Activated CD8-positive, alpha-beta memory T cell treated with anti-CD3 and anti-CD28 coated beads, Interleukin-2, amount 50 U/mL, for 1 hour (primary cell): ENCODE data around the gene ANKRD12.
"Not testable (repeated sequence)": the region's sequence is repeated elsewhere in the genome, so short reads cannot be mapped to it uniquely, and the experiment has no call there.

Experiments used
- DNase-seq: peaks from one replicate; pipeline ENCODE4 v3.0.0-alpha.2; 2020; ENCODE audit errors: extremely low read depth

Gene ANKRD12

DNA sequence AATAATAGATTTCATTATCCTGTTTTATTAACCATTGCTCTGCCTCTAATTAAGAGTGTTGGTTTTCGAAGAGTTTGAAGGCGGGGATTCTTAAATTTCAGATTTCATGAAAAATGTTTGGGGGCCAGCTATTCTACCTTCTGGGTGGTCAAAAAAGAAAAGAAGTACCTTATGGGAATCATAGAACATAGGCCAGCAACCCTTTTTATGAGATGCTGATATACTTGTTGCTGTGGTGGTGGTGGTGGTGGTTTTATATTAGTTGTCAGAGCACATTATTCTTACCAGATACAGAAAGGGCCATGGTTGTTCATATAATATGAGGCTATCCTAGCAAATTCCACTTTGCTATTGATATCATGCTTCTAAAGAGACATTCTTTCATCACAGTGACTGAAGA is 4.4 kb downstream of the ANKRD12 start:
- DNase-seq = no peak

DNA sequence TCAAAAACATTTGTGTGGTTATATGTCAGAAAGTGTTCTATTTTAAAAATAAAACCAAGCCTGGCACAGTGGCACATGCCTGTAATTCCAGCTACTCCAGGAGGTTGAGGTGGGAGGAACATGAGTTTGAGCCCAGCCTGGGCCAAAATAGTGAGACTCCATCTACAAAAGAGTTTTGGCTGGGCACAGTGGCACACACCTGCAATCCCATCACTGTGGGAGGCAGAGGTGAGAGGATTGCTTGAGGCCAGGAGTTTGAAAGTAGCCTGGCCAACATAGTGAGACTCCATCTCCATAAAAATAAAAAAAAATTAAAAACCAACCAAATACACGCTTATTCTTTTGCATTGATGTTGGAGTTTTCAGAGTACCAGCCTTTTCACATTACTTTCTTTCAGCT is 9.6 kb downstream of the ANKRD12 start:
- no peak for DNase-seq

DNA sequence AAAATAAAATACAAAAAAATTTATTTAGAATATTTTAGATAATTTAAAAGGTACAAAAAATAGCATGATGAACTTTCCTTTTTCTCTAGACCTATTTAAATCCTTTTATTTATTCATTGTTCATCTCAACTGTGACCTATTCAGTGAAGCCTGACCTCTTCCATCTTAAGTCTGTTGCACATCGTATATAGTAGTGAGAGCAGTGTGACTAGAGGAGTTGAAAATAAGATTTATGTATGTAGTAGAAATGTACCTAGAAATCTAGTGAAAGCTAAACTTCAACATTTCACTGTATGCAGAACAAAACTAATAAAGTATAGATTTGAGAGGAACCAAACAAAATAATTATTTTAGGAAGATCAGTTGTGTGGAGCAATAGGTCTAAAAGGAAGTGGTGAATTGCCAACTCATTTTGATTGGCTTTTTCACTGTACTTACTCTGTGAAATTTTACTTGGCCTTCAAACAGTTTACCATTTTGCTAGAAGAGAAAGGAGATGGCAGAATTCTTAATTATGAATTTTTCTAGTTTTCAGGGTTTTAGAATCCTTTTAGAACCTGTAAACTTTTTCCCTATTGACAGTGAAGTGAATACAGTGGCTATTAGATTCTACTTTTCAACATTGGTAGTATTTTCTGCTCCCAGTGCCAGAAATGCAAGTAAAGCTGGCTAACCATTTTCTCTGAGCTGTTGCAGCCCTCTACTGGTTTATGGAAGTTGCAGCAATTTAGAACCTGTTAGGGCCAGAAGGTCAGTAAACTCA is 11.0 kb downstream of the ANKRD12 start:
- DNase-seq = peak; percentile 17

DNA sequence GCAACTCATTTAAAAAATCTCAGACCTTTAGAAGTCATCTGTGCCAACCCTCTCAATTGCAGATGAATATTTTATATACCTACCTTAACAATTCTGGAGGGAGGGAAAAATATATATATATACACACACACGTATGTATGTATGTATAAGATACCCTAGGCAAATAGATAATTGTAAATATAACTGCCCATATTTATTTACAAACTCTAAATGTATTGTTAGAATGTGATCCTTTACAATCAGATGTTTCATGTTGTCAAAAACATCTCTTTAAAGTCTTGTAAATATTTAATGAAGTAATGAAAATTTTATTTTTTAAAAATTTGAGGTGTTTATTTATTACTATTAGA is 11.6 kb downstream of the ANKRD12 start:
- DNase-seq = no peak

DNA sequence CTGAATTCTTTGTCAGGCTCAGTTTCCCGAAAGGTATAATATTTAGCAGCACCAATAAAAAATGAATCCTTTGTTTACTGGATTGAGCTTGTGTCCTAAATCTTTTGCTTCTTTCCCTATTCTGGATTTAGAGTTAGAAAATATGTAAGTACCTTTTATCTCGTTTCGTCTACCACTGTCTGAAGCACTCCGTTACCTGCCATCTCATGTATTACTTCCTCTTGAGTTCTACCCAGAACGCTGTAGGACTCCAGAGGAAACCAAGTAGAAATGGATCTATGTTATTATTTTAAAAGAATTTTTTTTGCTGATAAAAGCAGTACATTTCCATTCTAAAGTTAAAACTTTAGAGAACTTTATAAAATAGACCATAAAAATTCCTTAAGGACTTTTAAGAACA is 13.5 kb downstream of the ANKRD12 start:
- no peak for DNase-seq

DNA sequence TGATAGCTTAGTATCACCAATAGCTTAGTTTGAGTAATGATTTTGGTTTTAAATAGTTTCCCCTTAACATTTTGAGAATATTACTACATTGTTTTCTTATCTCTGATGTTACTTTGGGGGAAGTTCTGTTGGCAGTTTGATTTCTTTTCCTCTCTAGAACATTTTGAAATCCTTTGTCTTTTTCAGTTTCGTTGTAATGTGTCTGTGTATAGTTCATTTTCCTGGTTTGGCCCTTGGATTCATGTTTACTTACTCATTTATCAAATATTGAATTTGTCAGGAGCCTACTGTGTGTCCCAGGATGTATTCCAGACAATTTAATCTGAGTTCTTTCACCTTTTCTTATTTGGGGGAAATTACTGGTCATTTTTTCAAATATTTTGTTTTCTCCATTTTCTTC is 16.7 kb downstream of the ANKRD12 start:
- DNase-seq = no peak

DNA sequence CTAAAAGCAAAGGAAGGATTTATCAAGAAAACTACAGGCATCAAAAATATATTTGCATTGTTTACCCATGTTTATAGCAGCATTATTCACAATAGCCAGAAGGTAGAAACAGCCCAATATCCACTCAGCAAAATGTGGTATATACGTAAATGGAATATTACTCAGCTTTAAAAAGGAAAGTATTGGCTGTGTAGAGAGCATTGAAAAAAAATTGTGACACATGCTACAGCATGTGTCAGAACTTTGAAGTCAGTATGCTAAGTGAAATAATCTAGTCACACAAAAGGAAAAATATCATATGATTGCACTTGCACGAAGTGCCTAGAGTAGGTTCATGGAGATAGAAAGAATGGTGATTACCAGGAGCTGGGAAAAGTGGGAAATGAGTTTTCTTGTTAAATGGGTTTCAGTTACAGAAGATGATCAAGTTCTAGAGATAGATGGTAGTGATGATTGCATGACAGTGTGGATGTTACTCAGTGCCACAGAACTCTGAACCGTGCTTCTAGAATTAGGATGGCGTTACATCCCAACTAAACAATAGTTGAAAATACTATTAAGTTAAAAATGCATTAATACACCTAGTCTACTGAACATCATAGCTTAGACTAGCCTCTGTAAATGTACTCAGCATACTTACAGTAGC is 20.1 kb downstream of the ANKRD12 start:
- DNase-seq = no peak

DNA sequence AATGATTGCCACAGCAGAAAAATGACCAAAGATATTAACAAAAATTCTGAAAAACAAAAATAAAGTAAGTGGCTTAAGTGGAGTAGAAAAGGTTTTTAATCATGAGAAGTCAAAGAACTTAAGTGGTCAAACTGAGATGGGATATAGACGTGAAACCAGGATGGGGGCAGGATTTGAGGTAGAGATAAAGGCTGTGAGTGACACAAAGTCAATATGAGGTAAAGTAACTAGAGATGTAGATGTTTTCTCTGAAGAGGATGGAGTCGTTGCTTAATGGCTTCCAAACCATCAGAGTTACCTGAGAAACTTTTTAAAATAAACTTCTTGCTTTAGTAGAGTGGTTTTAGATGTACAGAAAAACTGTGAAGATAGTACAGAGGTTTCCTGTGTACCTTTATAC is 21.2 kb downstream of the ANKRD12 start:
- DNase-seq = no peak

DNA sequence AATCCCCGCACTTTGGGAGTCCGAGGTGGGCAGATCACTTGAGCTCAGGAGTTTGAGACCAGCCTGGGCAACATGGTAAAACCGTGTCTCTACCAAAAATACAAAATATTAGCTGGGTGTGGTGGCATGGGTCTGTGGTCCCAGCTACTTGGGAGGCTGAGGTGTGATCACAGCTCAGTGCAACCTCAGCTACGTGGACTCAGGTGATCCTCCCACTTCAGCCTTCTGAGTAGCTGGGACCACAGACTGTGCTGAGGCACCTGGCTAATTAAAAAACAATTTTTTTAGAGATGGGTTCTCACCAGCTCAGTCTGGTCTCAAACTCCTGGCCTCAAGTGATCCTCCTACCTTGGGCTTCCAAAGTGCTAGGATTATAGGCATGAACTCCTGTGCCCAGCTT is 23.4 kb downstream of the ANKRD12 start:
- DNase-seq = no peak

DNA sequence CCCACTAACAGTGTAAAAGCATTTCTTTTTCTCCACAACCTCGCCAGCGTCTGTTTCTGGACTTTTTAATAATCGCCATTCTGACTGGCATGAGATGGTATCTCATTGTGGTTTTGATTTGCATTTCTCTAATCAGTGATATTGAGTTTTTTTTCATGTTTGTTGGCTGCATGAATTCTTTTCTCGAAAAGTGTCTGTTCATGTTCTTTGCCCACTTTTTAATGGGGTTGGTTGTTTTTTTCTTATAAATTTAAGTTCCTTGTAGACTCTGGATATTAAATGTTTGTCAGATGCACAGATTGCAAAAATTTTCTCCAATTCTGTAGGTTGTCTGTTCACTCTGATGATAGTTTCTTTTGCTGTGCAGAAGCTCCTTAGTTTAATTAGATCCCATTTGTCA is 26.1 kb downstream of the ANKRD12 start:
- DNase-seq = not testable (repeated sequence)

DNA sequence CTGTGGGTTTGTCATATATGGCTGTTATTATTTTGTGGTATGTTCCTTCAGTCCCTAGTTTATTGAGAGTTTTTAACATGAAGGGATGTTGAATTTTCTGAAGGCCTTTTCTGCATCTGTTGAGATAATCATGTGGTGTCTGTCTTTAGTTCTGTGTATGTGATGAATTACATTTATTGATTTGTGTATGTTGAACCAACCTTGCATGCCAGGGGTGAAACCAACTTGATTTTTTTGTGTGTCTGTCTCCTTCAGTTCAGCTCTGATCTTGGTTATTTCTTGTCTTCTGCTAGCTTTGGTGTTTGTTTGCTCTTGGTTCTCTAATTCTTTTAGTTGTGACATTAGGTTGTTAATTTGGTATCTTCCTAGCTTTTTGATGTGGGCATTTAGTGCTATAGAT is 27.6 kb downstream of the ANKRD12 start:
- not testable (repeated sequence) for DNase-seq

DNA sequence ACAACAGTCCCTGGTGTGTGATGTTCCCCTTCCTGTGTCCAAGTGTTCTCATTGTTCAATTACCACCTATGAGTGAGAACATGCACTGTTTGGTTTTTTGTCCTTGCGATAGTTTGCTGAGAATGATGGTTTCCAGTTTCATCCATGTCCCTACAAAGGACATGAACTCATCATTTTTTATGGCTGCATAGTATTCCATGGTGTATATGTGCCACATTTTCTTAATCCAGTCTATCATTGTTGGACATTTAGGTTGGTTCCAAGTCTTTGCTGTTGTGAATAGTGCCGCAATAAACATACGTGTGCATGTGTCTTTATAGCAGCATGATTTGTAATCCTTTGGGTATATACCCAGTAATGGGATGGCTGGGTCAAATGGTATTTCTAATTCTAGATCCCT is 29.3 kb downstream of the ANKRD12 start:
- not testable (repeated sequence) for DNase-seq

DNA sequence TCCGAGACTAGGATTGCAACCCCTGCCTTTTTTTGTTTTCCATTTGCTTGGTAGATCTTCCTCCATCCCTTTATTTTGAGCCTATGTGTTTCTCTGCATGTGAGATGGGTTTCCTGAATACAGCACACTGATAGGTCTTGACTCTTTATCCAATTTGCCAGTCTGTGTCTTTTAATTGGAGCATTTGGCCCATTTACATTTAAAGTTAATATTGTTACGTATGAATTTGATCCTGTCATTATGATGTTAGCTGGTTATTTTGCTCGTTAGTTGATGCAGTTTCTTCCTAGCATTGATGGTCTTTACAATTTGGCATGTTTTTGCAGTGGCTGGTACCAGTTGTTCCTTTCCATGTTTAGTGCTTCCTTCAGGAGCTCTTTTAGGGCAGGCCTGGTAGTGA is 32.9 kb downstream of the ANKRD12 start:
- DNase-seq = not testable (repeated sequence)

DNA sequence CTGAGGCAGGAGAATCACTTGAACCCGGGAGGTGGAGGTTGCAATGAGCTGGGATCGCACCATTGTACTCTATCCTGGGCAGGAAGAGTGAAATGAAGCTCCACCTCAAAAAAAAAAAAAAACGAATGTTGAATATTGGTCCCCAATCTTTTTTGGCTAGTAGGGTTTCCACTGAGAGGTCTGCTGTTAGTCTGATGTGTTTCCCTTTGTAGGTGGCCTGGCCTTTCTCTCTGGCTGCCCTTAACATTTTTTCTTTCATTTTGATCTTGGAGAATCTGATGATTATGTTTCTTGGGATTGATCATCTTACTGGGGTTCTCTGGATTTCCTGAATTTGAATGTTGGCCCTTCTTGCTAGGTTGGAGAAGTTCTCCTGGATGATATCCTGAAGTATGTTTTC is 35.3 kb downstream of the ANKRD12 start:
- DNase-seq = not testable (repeated sequence)

DNA sequence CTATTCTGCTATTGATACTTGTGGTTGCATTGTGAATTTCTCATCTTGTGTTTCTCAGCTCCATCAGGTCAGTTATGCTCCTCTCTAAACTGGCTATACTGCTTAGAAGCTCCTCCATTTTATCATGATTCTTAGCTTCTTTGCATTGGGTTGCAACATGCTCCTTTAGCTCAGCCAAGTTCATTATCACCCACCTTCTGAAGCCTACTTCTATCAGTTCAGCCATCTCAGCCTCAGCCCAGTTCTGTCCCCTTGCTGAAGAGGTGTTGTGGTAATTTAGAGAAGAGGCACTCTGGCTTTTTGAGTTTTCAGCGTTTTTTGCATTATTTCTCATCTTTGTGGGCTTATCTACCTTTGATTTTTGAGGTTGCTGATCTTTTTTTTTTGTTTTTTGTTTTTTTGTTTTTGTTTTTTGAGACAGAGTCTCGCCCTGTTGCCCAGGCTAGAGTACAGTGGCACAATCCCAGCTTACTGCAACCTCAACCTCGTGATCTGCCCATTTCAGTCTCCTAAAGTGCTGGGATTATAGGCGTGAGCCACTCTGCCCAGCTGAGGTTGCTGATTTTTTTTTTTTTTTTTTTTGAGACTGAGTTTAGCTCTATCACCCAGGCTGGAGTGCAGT is 36.0 kb downstream of the ANKRD12 start:
- no peak for DNase-seq

DNA sequence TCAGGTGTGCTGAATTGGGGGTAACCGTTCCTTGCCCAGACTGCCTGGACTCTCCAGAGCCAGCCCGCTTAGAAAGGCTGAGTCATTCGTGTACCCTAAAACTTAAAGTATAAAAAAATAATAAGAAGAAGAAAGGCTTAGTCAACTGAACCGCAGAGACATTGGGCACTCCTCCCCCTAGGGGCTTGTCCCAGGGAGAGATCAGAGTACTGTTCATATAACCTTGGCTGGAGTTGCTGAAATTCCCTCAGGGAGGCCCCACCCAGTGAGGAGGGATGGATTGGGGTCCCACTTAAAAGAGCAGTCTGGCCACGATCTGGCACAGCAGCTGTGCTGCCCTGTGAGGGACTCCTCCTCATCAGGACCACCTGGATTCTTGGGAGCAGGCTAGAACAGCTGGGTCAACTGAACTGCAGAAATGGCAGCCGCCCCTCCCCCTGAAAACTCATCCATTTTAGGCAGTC is 37.2 kb downstream of the ANKRD12 start:
- peak; percentile 1 for DNase-seq

DNA sequence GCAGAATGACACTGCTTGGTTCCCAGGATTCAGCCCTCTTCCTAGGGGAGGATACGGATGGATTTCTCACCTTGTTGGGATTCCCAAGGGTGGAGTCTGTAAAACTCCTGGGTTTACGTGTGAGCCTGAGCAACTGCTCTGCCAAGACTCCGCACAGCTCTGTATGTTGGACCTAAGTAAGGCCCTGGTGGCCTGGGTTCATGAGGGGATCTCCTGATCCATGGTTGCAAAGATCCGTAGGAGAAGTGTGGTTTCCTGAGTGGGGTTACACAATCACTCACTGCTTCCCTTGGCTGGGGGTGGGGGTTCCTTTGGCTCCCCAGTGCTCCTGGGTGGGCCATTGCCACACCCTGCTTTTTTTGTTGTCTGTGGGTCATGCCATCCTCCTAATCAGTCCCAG is 37.7 kb downstream of the ANKRD12 start:
- no peak for DNase-seq

DNA sequence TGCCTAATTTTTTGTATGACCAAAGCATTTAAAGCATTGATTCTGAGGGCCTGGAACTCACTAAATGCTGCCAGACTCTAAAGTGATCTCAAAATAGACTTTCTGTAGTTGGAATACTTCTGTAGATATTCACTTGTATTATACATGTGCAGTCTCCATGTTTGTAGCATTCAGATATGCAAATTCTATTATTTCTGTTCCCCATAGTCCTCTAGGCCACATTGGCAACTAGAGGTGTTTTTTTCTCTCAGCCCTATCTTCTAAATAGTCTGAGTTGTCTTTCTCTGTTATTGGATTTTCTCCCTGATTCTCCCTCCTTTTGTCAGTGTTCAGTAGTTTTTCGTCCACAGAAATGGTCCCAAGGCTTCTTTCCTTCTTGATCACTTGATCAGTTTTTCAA is 38.5 kb downstream of the ANKRD12 start:
- no peak for DNase-seq

DNA sequence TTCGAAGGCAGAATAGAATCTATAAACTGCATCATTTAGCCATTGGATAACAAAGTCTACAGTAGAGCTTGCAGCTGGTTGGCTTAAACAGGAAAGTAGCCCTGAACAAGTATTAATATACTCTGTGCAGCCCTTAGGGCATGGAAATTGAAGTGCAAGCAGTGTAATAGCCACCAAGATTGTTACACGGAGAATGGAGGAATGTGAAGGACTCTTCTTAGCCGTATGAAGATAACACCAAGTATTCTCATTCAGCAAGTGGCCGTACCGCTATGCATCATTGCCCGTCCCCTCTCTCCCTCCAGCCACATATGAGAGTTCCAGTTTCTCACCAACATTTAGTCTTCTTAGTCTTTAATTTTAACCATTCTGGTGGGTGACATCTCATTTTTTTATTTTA is 40.5 kb downstream of the ANKRD12 start:
- no peak for DNase-seq

DNA sequence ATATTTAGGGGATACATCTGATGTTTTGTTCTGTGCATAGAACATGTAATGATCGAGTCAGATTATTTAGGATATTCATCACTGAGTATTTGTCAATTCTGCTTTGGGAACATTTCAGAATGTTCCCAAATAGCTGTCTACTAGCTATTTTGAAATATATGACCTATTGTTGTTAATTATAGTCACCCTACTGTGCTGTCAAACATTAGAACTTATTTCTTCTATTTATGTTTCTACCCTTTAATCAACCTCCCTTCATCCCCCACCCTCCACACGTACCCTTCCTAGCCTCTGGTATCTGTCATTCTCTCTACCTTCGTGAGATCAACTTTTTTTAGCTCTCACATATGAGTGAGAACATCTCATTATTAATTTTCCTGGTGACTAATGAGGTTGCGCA is 40.9 kb downstream of the ANKRD12 start:
- DNase-seq = no peak

DNA sequence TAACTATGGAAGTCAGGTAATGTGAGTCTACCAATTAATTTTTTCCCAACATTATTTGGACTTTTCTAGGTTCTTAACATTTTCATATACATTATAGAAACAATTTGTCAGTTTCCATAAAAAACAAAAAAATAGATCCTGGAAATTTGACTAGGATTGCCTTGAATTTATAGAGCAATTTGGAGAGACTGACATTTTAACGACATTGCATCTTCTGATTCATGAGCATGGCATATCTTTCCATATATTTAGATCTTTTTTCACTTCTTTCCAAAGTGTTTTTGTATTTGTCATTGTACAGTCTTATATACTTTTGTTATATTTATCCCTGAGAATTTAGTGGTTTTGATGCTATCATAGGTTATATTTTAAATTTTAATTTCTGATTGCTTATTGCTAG is 42.0 kb downstream of the ANKRD12 start:
- DNase-seq = no peak

DNA sequence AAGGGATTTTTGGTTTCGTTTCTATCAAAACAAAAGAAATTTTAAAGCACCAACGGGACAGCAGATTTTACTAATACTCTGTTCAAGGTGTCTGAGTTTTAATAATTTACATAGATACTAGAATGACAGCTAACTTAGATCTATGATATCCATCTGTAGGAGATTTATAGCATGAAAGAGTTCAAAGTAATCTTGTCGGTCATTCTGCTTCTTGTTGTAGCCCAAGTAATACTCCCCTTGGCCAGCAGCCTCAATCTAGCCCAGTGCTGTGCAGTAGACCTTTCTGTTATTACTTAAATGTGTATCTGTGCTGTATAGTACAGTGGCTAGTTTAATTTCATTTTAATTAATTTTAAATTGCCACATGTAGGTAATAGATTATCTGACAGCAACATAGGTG is 44.7 kb downstream of the ANKRD12 start:
- no peak for DNase-seq

DNA sequence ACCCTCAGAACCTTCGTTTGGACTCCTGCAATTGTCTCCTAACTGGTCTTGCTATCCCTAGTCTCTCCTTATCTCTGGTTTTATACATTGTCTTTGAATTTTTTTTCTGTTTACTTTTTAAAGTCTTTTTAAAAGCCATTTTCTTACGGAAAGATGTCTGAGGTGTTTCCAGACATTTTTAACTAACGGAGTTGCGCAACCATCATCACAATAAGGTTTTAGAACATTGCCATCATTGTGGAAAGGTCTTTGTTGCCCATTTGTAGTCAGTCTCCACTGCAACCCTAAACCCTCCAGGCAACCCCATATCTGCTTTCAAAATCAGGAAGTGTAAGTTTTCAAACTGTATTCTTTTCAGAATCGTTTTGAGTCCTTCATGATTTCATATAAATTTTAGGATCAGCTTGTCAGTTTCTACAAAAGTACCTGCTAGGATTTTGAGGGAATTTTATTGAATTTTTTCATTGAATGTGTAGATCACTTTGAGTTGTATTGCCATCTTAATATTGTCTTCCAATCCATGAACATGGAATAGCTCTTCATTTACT is 46.3 kb downstream of the ANKRD12 start:
- no peak for DNase-seq
